SK-N-SH (cell line): ENCODE data around the gene NEMF. TPM values are rescaled to one million over a fixed set of nuclear protein-coding genes. Genes with fewer than 3 reads are reported as not detected.

Experiments
- CTCF ChIA-PET: fragments of 300-600, 350-600 bp; formaldehyde crosslinking; extraction: SDS; loops from one replicate; lab custom pipeline; 2021; lab: Yijun Ruan, JAX
- POLR2A ChIA-PET: fragments of 350-600 bp; sonication (Branson Sonifier 250); formaldehyde crosslinking; extraction: SDS; loops from one replicate; lab custom pipeline; 2020; ENCODE audit warnings: antibody characterized with exemption, inconsistent platforms; lab: Yijun Ruan, JAX
- DNase-seq: peaks from one replicate; pipeline ENCODE4 v3.0.0; 2012
- H2AFZ ChIP-seq: fragments of 200-600 bp; sonication (generic); 2 replicates; pipeline ENCODE4 v1.8.1; 2016; ENCODE audit warnings: antibody characterized with exemption, mild to moderate bottlenecking, low read depth
- H3F3A ChIP-seq: fragments of 200-600 bp; sonication (generic); replicated peaks from 2 replicates; pipeline ENCODE3; 2016; ENCODE audit warnings: antibody characterized with exemption, mild to moderate bottlenecking; ENCODE audit not compliant: insufficient read depth
- H3K27ac ChIP-seq, 2 experiments: fragments of 200-500 bp in 1 of 2; fragments of 200-600 bp in 1 of 2; sonication (Bioruptor generic) in 1 of 2; sonication (generic), shearing (Covaris generic) in 1 of 2; 2 replicates each; pipeline versions ENCODE4 v1.5.1 to v1.6.1; 2014 to 2016; ENCODE audit warnings: low read depth in 2 of 2, inconsistent platforms in 1 of 2, low read length in 1 of 2, mild to moderate bottlenecking in 1 of 2, mixed read lengths in 1 of 2
- H3K27me3 ChIP-seq: fragments of 200-600 bp; sonication (generic), shearing (Covaris generic); 2 replicates; pipeline ENCODE4 v1.6.1; 2016; ENCODE audit warnings: mixed run types; ENCODE audit not compliant: insufficient read depth
- H3K36me3 ChIP-seq, 2 experiments: fragments of 200-500 bp in 1 of 2; fragments of 200-600 bp in 1 of 2; sonication (Bioruptor generic) in 1 of 2; sonication (generic) in 1 of 2; replicated peaks in 1 of 2; 2 replicates each; pipeline versions ENCODE3 to v1.5.1; 2014 to 2016; ENCODE audit warnings: low read length in 1 of 2, mild to moderate bottlenecking in 1 of 2; ENCODE audit not compliant: insufficient read depth in 2 of 2, control insufficient read depth in 1 of 2
- H3K4me1 ChIP-seq, 2 experiments: fragments of 200-500 bp in 1 of 2; fragments of 200-600 bp in 1 of 2; sonication (Bioruptor generic) in 1 of 2; sonication (generic), shearing (Covaris generic) in 1 of 2; 2 replicates each; pipeline versions ENCODE4 v1.5.1 to v1.6.1; 2014 to 2016; ENCODE audit warnings: low read depth in 1 of 2, low read length in 1 of 2, mixed run types in 1 of 2; ENCODE audit not compliant: insufficient read depth in 2 of 2, control insufficient read depth in 1 of 2
- H3K4me2 ChIP-seq: fragments of 200-600 bp; sonication (generic), shearing (Covaris generic); 2 replicates; pipeline ENCODE4 v1.6.1; 2017; ENCODE audit warnings: mixed run types
- H3K4me3 ChIP-seq, 2 experiments: fragments of 200-500 bp in 1 of 2; fragments of 200-600 bp in 1 of 2; sonication (Bioruptor generic) in 1 of 2; sonication (generic), shearing (Covaris generic) in 1 of 2; 2 replicates each; pipeline versions ENCODE4 v1.5.1 to v1.8.1; 2014 to 2016; ENCODE audit warnings: low read depth in 2 of 2, inconsistent platforms in 1 of 2, low read length in 1 of 2, mild to moderate bottlenecking in 1 of 2, mixed read lengths in 1 of 2, moderate library complexity in 1 of 2
- H3K79me2 ChIP-seq: fragments of 200-600 bp; sonication (generic); 2 replicates; pipeline ENCODE4 v1.8.1; 2017; ENCODE audit warnings: mild to moderate bottlenecking; ENCODE audit not compliant: insufficient read depth
- H3K9ac ChIP-seq: fragments of 200-600 bp; sonication (generic); 2 replicates; pipeline ENCODE4 v1.6.1; 2017; ENCODE audit warnings: mixed run types
- H3K9me2 ChIP-seq: fragments of 200-600 bp; sonication (generic); 2 replicates; pipeline ENCODE4 v1.6.1; 2017; ENCODE audit warnings: mixed run types
- H3K9me3 ChIP-seq: fragments of 200-600 bp; sonication (generic); 2 replicates; pipeline ENCODE4 v1.6.1; 2017; ENCODE audit warnings: mixed run types, mild to moderate bottlenecking, moderate library complexity
- H4K20me1 ChIP-seq: fragments of 200-600 bp; sonication (generic); 2 replicates; pipeline ENCODE4 v1.6.1; 2017; ENCODE audit warnings: mild to moderate bottlenecking, mixed run types; ENCODE audit not compliant: insufficient read depth
- ELF1 ChIP-seq: IDR thresholded peaks from 2 replicates; pipeline ENCODE4 v1.4.0; 2012
- EZH2phosphoT487 ChIP-seq: fragments of 200-600 bp; sonication (generic); IDR thresholded peaks from 2 replicates; pipeline ENCODE4 v1.6.1; 2017; ENCODE audit warnings: low read depth, mixed run types, mild to moderate bottlenecking, antibody characterized with exemption, moderate library complexity, borderline replicate concordance
- FOSL2 ChIP-seq: IDR thresholded peaks from 2 replicates; pipeline ENCODE4 v1.4.0; 2012; ENCODE audit warnings: low read depth, mild to moderate bottlenecking, moderate library complexity, borderline replicate concordance
- FOXJ3 ChIP-seq: sonication (generic); formaldehyde crosslinking; IDR thresholded peaks from 2 replicates; pipeline ENCODE4 v1.5.1; 2020; ENCODE audit warnings: mild to moderate bottlenecking, missing genetic modification reagents
- FOXM1 ChIP-seq: IDR thresholded peaks from 2 replicates; pipeline ENCODE4 v1.4.0; 2012; ENCODE audit warnings: low read depth, mild to moderate bottlenecking
- GATA2 ChIP-seq: sonication (generic); formaldehyde crosslinking; IDR thresholded peaks from 2 replicates; pipeline ENCODE4 v1.5.0; 2020; ENCODE audit warnings: mild to moderate bottlenecking, missing genetic modification reagents
- JUND ChIP-seq: IDR thresholded peaks from 2 replicates; pipeline ENCODE4 v1.4.0; 2012
- MAX ChIP-seq: IDR thresholded peaks from 2 replicates; pipeline ENCODE4 v1.4.0; 2012; ENCODE audit warnings: low read depth
- MXI1 ChIP-seq: IDR thresholded peaks from 2 replicates; pipeline ENCODE4 v1.6.1; 2012; ENCODE audit warnings: mild to moderate bottlenecking, low read depth, low read length, improper control_type of control experiment
- POLR2AphosphoS5 ChIP-seq: IDR thresholded peaks from 2 replicates; pipeline ENCODE4 v1.6.1; 2012; ENCODE audit warnings: low read depth, low read length
- RAD21 ChIP-seq: IDR thresholded peaks from 2 replicates; pipeline ENCODE4 v1.6.1; 2012; ENCODE audit warnings: mild to moderate bottlenecking, low read length
- RXRA ChIP-seq: IDR thresholded peaks from 2 replicates; pipeline ENCODE4 v1.4.0; 2012; ENCODE audit warnings: low read depth, mild to moderate bottlenecking, borderline replicate concordance
- SIN3A ChIP-seq: IDR thresholded peaks from 2 replicates; pipeline ENCODE4 v1.6.1; 2012; ENCODE audit warnings: low read depth, mild to moderate bottlenecking, low read length, moderate library complexity, borderline replicate concordance
- SMC3 ChIP-seq: IDR thresholded peaks from 2 replicates; pipeline ENCODE4 v1.6.1; 2012; ENCODE audit warnings: low read depth, low read length, improper control_type of control experiment
- TAF1 ChIP-seq: IDR thresholded peaks from 2 replicates; pipeline ENCODE4 v1.6.1; 2012; ENCODE audit warnings: low read depth, mild to moderate bottlenecking, low read length, moderate library complexity, borderline replicate concordance
- TCF12 ChIP-seq: IDR thresholded peaks from 2 replicates; pipeline ENCODE4 v1.4.0; 2012
- ZBTB33 ChIP-seq: IDR thresholded peaks from 2 replicates; pipeline ENCODE4 v1.4.0; 2012; ENCODE audit warnings: low read depth, borderline replicate concordance
- WGBS: methylation state at CpG from one replicate; pipeline ENCODE4 v1.1.6; 2017; ENCODE audit warnings: low lambda C conversion rate; 5-methylcytosine and 5-hydroxymethylcytosine counted together
- polyA plus RNA-seq, 3 experiments: library from polyadenylated mRNA; depleted of rRNA; stranded (reverse); fragments of >200 nt; gene quantifications; 2 replicates each; pipeline ENCODE4 v1.2.3, GENCODE V29; 2012
- TF ChIP-seq, protein P1 (sequence below): IDR thresholded peaks from 2 replicates; pipeline ENCODE4; 2012
- TF ChIP-seq, protein P2 (sequence below): IDR thresholded peaks from 2 replicates; pipeline ENCODE4 v1.6.1; 2012; ENCODE audit warnings: mild to moderate bottlenecking, low read depth, low read length, moderate library complexity
- TF ChIP-seq, protein P3 (sequence below): fragments of 150-350 bp; IDR thresholded peaks from 2 replicates; pipeline ENCODE4 v1.6.1; 2017; ENCODE audit warnings: antibody characterized with exemption, low read length, low read depth, borderline replicate concordance

Gene NEMF
- polyA plus RNA-seq, 1 of the 3 experiments (the other 2 are of a cell fraction), result 14.0 TPM

- Histone ChIP-seq H3K9me3 (no peaks in the 10 kb centered on the region), H3K4me3 (peak overlapping the region; percentile 85 to 87), H3K4me1 (peaks cover 0 to 3% of the 10 kb centered on the region in 2 experiments; a peak in 3 of 4 replicates), H3K9me2 (no peaks in the 10 kb centered on the region), H3K27me3 (no peaks in the 10 kb centered on the region), H3K9ac (peak overlapping the region; percentile 90), H3F3A (peaks cover 19% of the 10 kb centered on the region), H3K79me2 (peaks cover 56% of the 10 kb centered on the region), H3K27ac (peak overlapping the region; percentile 80 to 87), H4K20me1 (no peaks in the 10 kb centered on the region), H2AFZ (peak overlapping the region; percentile 97; the same call in 1 of the 2 replicates), H3K36me3 (peaks cover 23 to 32% of the 10 kb centered on the region in 2 experiments), H3K4me2 (peak overlapping the region; percentile 86)
- ChIA-PET POLR2A (interaction anchor here (1.4 to 2.1 kb wide), 2 partner anchors 84 to 231 kb away, joined by 6 to 9 read pairs; partner anchors contain the start of genes KLHDC2, MGAT2 and RPL36AL), CTCF (interaction anchor here (0.8 to 14.5 kb wide), 23 partner anchors 8 to 680 kb away, joined by 3 to 202 read pairs (median 4); partner anchors contain the start of genes DNAAF2, KLHDC2 and MAP4K5)
- TF ChIP-seq MXI1, result no peak
- TF ChIP-seq POLR2AphosphoS5, result no peak
- no peak for TF ChIP-seq MAX
- no peak for TF ChIP-seq ELF1
- no peak for TF ChIP-seq TCF12
- TF ChIP-seq EZH2phosphoT487, result no peak
- no peak for TF ChIP-seq SIN3A
- TF ChIP-seq FOXJ3 (CRISPR knock-in tag), result no peak
- TF ChIP-seq JUND, result no peak
- TF ChIP-seq RAD21, result no peak
- no peak for TF ChIP-seq ZBTB33
- TF ChIP-seq, protein P1, sequence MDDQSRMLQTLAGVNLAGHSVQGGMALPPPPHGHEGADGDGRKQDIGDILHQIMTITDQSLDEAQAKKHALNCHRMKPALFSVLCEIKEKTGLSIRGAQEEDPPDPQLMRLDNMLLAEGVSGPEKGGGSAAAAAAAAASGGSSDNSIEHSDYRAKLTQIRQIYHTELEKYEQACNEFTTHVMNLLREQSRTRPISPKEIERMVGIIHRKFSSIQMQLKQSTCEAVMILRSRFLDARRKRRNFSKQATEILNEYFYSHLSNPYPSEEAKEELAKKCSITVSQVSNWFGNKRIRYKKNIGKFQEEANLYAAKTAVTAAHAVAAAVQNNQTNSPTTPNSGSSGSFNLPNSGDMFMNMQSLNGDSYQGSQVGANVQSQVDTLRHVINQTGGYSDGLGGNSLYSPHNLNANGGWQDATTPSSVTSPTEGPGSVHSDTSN, result no peak
- TF ChIP-seq, protein P2, sequence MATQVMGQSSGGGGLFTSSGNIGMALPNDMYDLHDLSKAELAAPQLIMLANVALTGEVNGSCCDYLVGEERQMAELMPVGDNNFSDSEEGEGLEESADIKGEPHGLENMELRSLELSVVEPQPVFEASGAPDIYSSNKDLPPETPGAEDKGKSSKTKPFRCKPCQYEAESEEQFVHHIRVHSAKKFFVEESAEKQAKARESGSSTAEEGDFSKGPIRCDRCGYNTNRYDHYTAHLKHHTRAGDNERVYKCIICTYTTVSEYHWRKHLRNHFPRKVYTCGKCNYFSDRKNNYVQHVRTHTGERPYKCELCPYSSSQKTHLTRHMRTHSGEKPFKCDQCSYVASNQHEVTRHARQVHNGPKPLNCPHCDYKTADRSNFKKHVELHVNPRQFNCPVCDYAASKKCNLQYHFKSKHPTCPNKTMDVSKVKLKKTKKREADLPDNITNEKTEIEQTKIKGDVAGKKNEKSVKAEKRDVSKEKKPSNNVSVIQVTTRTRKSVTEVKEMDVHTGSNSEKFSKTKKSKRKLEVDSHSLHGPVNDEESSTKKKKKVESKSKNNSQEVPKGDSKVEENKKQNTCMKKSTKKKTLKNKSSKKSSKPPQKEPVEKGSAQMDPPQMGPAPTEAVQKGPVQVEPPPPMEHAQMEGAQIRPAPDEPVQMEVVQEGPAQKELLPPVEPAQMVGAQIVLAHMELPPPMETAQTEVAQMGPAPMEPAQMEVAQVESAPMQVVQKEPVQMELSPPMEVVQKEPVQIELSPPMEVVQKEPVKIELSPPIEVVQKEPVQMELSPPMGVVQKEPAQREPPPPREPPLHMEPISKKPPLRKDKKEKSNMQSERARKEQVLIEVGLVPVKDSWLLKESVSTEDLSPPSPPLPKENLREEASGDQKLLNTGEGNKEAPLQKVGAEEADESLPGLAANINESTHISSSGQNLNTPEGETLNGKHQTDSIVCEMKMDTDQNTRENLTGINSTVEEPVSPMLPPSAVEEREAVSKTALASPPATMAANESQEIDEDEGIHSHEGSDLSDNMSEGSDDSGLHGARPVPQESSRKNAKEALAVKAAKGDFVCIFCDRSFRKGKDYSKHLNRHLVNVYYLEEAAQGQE, result no peak
- TF ChIP-seq, protein P3, sequence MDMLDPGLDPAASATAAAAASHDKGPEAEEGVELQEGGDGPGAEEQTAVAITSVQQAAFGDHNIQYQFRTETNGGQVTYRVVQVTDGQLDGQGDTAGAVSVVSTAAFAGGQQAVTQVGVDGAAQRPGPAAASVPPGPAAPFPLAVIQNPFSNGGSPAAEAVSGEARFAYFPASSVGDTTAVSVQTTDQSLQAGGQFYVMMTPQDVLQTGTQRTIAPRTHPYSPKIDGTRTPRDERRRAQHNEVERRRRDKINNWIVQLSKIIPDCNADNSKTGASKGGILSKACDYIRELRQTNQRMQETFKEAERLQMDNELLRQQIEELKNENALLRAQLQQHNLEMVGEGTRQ, result no peak
- TF ChIP-seq SMC3, result no peak
- no peak for TF ChIP-seq TAF1
- TF ChIP-seq FOXM1, result no peak
- no peak for TF ChIP-seq GATA2 (CRISPR knock-in tag)
- no peak for TF ChIP-seq FOSL2
- no peak for TF ChIP-seq RXRA
- DNase-seq, result no peak
- WGBS, result 3% methylated on average over 7 of the region's 7 CpGs
Measured at GRCh38 chr14:49851813-49852212, 775 bp downstream of the NEMF start.
